ENCODE data around the gene SLC6A6.

SLC6A6 gene

DNA sequence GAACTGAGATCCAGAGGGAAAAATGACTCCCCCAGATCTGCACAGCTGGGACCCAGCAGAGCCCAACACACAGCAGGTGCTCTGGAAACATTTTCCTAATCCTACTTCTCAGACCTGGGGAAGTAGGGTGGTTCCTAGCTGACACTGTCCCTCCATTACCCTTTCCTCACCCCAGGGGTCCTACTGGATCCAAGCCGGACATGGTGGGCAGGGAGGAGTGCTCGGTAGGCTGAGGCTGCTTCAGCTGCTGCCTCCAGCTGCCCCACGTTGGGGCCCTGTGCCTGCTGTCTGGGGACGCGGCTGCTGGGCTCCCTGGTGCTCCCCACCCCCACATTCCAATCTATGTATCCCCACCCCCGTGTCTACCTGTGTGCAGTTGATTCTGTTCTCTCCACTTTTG is 29.8 kb upstream of the SLC6A6 start:
- H3K4me2 ChIP-seq (ENCODE audit: insufficient read depth, low read length): no peak overlapping the region
- ATAC-seq (ENCODE audit: insufficient read depth, low read depth) (no peak), DNase-seq (no peak)
- H3K4me3 ChIP-seq (ENCODE audit: low read depth in 1 of 2, low read length in 2 of 2): no peak overlapping the region
- no peaks in the 10 kb centered on the region for H3K79me2 ChIP-seq (ENCODE audit: insufficient read depth, low read length)
- TF ChIP-seq, protein P1, sequence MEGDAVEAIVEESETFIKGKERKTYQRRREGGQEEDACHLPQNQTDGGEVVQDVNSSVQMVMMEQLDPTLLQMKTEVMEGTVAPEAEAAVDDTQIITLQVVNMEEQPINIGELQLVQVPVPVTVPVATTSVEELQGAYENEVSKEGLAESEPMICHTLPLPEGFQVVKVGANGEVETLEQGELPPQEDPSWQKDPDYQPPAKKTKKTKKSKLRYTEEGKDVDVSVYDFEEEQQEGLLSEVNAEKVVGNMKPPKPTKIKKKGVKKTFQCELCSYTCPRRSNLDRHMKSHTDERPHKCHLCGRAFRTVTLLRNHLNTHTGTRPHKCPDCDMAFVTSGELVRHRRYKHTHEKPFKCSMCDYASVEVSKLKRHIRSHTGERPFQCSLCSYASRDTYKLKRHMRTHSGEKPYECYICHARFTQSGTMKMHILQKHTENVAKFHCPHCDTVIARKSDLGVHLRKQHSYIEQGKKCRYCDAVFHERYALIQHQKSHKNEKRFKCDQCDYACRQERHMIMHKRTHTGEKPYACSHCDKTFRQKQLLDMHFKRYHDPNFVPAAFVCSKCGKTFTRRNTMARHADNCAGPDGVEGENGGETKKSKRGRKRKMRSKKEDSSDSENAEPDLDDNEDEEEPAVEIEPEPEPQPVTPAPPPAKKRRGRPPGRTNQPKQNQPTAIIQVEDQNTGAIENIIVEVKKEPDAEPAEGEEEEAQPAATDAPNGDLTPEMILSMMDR (IDR thresholded peaks at IDR 0.05; ENCODE audit: borderline replicate concordance, extremely low read depth, low read length, poor library complexity, severe bottlenecking): no peak
- TF ChIP-seq EZH2 (IDR thresholded peaks at IDR 0.05; ENCODE audit: borderline replicate concordance, low read depth, low read length, severe bottlenecking): no peak
- no peaks in the 10 kb centered on the region for H3K9me3 ChIP-seq (ENCODE audit: insufficient read depth, low read length, severe bottlenecking)
- H3K27me3 ChIP-seq (ENCODE audit: insufficient read depth, low read length, poor library complexity): no peaks in the 10 kb centered on the region
- peaks cover 2% of the 10 kb centered on the region; the same call in 1 of the 2 replicates for H4K20me1 ChIP-seq (ENCODE audit: insufficient read depth, low read length)
- no peaks in the 10 kb centered on the region for H3K36me3 ChIP-seq (ENCODE audit: insufficient read depth, low read length)
- no peaks in the 10 kb centered on the region for H3K4me1 ChIP-seq (ENCODE audit: insufficient read depth, low read length)
- H2AFZ ChIP-seq (ENCODE audit: low read depth, low read length): no peak overlapping the region
- H3K27ac ChIP-seq (ENCODE audit: low read length): no peak overlapping the region
- H3K9ac ChIP-seq (ENCODE audit: low read depth, low read length): no peak overlapping the region

DNA sequence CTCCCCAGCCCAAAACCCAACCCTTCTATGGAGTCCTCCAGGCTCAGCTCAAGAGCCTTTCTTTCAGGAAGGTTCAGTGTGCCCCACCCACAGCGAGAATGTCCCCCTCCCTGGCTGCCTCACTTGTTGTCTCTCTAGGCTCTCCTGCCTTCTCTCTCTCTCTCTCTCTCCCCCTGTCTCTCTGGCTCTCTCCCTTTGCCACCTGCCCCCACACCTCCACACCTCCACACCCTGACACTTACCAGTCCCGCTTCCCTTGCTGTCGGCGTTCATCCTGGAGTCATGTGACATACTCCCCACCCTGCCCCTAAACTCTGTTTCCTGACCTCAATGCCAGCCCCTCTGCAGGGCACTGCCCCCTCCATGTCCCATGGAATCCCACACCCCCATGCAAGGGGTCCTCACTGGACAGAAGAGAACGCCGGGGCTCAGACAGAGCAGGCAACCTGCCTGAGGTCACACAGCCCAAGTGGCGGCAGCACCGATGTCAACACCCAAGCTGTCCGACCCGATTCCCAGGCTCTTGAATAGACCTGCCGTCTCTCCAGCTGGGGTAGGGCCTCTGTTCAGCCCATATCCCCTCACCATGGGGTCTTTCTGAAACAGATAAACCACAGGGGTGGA is 28.5 kb upstream of the SLC6A6 start:
- Histone ChIP-seq H3K27me3 (ENCODE audit: insufficient read depth, low read length, poor library complexity) (no peaks in the 10 kb centered on the region), H3K4me3 (ENCODE audit: low read depth in 1 of 2, low read length in 2 of 2) (no peak overlapping the region), H3K4me2 (ENCODE audit: insufficient read depth, low read length) (no peak overlapping the region), H3K9ac (ENCODE audit: low read depth, low read length) (no peak overlapping the region), H3K27ac (ENCODE audit: low read length) (no peak overlapping the region), H3K36me3 (ENCODE audit: insufficient read depth, low read length) (no peaks in the 10 kb centered on the region), H3K79me2 (ENCODE audit: insufficient read depth, low read length) (no peaks in the 10 kb centered on the region), H3K9me3 (ENCODE audit: insufficient read depth, low read length, severe bottlenecking) (no peaks in the 10 kb centered on the region), H4K20me1 (ENCODE audit: insufficient read depth, low read length) (peaks cover 3% of the 10 kb centered on the region; the same call in 1 of the 2 replicates), H3K4me1 (ENCODE audit: insufficient read depth, low read length) (no peaks in the 10 kb centered on the region), H2AFZ (ENCODE audit: low read depth, low read length) (no peak overlapping the region)
- DNase-seq: no peak
- no peak for TF ChIP-seq EZH2 (IDR thresholded peaks at IDR 0.05; ENCODE audit: borderline replicate concordance, low read depth, low read length, severe bottlenecking)
- TF ChIP-seq, protein P1 (IDR thresholded peaks at IDR 0.05; ENCODE audit: borderline replicate concordance, extremely low read depth, low read length, poor library complexity, severe bottlenecking): no peak
- no peak for ATAC-seq (ENCODE audit: insufficient read depth, low read depth)

DNA sequence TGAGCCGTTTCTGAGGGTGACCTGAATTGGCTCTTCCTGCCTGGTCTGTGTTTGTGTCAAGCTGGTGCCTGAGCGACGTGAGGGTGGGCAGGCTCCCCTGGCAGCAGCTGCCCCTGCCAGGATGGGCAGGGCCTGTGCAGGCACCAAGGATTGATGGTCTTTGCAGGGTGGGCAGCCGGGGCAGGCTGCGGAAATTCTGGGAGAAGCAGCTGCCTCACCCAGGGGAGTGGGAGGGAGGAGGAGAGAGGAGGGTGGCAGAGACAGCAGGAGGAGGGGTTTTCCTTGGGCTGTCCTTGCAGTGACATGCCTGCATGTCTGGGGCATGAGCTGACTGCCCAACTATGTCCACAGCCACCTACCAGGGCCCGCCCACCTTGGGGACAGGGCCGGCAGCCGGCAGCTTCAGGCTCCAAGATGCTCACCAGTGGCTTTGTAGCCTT is 27.9 kb upstream of the SLC6A6 start:
- DNase-seq: no peak
- Histone ChIP-seq H3K27ac (ENCODE audit: low read length) (no peak overlapping the region), H3K9me3 (ENCODE audit: insufficient read depth, low read length, severe bottlenecking) (no peaks in the 10 kb centered on the region), H3K79me2 (ENCODE audit: insufficient read depth, low read length) (no peaks in the 10 kb centered on the region), H3K9ac (ENCODE audit: low read depth, low read length) (no peak overlapping the region), H4K20me1 (ENCODE audit: insufficient read depth, low read length) (peaks cover 3% of the 10 kb centered on the region; the same call in 1 of the 2 replicates), H3K27me3 (ENCODE audit: insufficient read depth, low read length, poor library complexity) (no peaks in the 10 kb centered on the region), H3K4me2 (ENCODE audit: insufficient read depth, low read length) (no peak overlapping the region), H3K36me3 (ENCODE audit: insufficient read depth, low read length) (no peaks in the 10 kb centered on the region), H3K4me1 (ENCODE audit: insufficient read depth, low read length) (no peaks in the 10 kb centered on the region), H3K4me3 (ENCODE audit: low read depth in 1 of 2, low read length in 2 of 2) (no peak overlapping the region), H2AFZ (ENCODE audit: low read depth, low read length) (no peak overlapping the region)
- TF ChIP-seq, protein P1 (IDR thresholded peaks at IDR 0.05; ENCODE audit: borderline replicate concordance, extremely low read depth, low read length, poor library complexity, severe bottlenecking): no peak
- TF ChIP-seq EZH2 (IDR thresholded peaks at IDR 0.05; ENCODE audit: borderline replicate concordance, low read depth, low read length, severe bottlenecking): no peak
- no peak for ATAC-seq (ENCODE audit: insufficient read depth, low read depth)
